HG03280 (cell line): ENCODE measurements around the gene RNF103.
"Not testable (repeated sequence)": the region's sequence is repeated elsewhere in the genome, so short reads cannot be mapped to it uniquely, and the experiment has no call there.

Experiments
- ATAC-seq: cut with Tn5 transposase; IDR thresholded peaks from one replicate; pipeline ENCODE4 v1.9.1; 2021; ENCODE audit warnings: mild to moderate bottlenecking, moderate library complexity; ENCODE audit not compliant: unreplicated experiment

RNF103 gene, protein sequence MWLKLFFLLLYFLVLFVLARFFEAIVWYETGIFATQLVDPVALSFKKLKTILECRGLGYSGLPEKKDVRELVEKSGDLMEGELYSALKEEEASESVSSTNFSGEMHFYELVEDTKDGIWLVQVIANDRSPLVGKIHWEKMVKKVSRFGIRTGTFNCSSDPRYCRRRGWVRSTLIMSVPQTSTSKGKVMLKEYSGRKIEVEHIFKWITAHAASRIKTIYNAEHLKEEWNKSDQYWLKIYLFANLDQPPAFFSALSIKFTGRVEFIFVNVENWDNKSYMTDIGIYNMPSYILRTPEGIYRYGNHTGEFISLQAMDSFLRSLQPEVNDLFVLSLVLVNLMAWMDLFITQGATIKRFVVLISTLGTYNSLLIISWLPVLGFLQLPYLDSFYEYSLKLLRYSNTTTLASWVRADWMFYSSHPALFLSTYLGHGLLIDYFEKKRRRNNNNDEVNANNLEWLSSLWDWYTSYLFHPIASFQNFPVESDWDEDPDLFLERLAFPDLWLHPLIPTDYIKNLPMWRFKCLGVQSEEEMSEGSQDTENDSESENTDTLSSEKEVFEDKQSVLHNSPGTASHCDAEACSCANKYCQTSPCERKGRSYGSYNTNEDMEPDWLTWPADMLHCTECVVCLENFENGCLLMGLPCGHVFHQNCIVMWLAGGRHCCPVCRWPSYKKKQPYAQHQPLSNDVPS

GRCh38 chr2:86623494-86624266 lies at the start of gene RNF103:
RNF103 (minus strand) TSS chr2:86623865; CDS start chr2:86622886, 979 bp downstream.
- peak; percentile 89 for ATAC-seq

DNA sequence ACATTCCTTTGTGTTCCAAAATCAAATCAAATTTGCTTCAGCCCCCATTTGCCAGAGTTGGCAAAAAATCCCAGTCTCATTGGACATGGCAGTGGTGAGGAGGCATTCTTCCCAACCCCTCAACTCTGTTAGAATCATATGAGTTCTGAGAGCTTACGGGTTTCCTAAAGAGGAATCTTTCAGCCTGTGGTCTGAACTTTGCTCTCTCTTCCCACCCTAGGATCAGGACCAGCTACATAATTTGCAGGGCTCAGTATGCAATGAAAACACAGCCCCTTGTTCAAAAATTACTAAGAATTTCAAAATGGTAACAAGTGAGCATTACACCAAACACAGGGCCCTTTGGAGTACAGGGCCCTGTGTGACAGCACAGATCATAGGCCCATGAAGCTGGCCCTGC lies 49.3 kb upstream of the RNF103 start:
- no peak for ATAC-seq

- ATAC-seq = no peak
Measured at GRCh38 chr2:86672027-86672545, 48.4 kb upstream of the RNF103 start.

DNA sequence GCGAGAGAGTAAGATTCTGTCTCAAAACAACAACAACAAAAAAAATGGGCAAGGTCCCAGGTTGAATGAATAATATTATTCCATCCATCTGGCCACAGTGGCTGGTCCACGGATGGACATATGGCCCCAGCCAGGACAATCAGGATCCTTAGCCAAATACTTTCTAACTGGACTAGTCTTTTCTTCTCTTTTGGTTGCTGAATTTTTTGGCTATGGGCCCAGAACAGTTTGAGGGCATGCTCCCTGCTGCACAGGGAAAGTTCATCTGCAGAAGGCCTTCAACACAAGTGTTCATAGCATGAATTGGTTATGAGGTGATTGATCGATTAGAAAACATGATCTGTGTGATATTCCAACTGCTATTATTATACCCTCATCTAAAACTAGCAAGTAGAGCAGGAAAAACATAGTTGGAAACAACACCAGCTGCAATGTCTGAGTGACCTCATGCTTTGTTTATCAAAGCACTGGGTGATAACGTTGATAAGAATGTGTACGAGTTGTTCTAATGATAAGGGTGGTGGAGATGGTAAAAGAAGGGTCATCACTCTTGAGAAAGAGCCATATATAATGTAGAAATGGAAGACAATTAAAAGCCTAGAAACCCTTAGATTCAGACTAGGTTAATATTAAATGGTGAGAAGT lies 47.8 kb upstream of the RNF103 start:
- no peak for ATAC-seq

GRCh38 chr2:86669323-86669722 lies 45.7 kb upstream of the RNF103 start:
- not testable (repeated sequence) for ATAC-seq

DNA sequence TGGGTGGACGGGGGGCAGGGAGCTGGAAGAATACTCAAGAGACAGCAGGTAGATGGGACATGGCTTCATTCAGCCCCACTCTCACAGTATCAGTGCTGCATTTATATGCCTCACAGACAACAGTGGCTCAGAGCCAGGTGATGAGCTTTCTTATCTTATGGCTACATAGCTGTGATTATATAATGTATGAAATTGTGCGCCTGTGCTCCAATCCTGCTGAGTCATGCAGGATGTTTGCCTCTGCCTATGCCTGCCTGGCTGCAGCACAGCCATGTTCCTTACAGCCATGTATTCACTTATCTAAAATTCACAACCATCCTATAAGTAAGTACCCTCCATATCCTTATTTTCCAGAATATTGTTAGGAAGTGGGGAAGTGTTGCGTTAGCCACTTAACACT lies 37.7 kb upstream of the RNF103 start:
- ATAC-seq = no peak

GRCh38 chr2:86650188-86650587 lies 26.5 kb upstream of the RNF103 start:
- ATAC-seq = no peak

DNA sequence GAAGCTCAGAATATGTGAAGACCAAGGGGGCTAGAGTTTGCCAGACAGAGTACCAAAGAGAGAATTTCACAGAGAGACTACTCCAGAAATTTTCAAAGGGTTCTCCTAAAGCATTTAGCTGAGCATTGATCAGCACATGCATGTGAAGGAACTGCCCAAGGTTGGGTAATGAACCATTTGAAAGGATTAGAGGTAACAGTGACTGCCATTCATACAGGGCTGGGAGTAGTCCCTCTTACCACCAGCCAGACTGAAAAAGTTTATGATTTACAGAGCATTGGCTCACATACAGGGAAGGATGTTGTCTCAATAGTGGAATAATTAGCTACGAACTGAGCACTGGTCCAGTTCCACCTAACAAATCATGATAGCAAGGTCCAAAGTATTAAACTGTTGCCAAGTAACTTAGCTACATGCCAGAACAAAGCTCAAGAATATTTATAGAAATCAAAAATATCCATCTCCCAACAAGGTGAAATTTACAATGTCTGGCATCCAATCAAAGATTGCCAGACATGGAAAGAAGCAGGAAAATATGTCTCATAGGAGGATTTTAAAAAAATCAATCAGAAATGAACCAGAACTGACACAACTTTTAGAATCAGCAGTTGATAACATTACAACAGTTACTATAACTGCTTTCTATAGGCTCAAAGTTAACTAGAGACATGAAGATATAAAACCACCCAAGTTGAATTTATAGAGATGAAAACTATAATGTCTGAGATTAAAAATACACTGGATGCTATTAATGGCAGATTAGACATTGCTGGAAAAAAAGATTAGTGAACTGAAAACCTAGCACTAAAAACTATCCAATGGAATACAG lies 25.7 kb upstream of the RNF103 start:
- ATAC-seq = no peak

DNA sequence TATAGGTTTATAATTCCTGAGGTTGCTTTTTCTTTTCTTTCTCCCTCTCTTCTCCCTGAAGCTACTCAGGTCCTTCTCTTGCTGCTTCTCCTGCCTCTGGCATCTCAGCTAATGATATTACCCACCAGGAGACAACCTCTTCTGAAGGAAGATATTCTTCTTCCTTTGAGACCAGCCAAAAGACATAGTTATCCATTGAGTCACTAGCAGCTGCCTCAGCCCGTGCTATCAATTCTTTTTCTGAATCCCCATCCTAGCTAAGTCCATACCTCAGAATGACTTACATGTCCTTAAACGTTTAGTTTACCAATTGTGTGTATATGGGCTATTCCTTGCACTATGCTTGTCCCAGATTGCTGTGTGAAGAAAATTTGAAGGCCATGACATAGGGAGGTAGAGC lies 25.0 kb upstream of the RNF103 start:
- ATAC-seq = no peak

DNA sequence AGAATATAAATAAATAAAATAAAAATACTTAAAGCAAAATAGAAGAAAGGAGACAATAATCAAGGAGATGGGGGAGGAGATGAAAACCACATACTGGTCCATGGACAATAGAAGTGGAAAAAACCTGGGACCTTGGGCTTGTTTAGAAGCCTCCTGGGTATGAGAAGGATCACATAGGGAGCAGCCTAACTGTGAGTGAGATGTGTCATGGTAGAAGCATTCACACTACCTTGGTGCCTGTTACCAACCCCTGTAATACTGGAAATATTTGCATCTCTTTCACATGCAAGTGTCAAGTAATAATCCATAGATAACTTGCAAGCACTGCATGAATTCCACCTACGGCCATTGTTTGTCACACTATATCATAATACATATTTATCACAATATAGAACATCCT lies 23.2 kb upstream of the RNF103 start:
- ATAC-seq = no peak

GRCh38 chr2:86646329-86646728 lies 22.7 kb upstream of the RNF103 start:
- no peak for ATAC-seq

GRCh38 chr2:86645752-86646151 lies 22.1 kb upstream of the RNF103 start:
- no peak for ATAC-seq

DNA sequence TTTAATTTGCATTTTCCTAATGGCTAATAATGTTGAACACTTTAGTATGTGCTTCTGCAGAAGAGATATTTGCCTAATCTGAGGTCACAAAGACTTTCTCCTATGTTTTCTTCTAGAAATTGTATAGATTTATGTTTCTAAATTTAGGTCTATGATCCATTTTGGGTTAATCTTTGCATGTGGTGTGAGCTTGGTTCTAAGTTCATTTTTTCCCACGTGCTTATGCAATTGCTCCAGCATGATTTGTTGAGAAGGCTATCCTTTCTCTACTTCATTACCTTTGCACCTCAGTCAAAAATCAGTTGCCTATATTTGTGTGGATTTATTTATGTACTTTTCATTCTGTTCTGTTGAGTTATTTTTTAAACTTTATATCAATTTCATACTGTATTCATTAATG lies 15.0 kb upstream of the RNF103 start:
- no peak for ATAC-seq

- no peak for ATAC-seq
Measured at GRCh38 chr2:86636842-86637241, 13.2 kb upstream of the RNF103 start.

DNA sequence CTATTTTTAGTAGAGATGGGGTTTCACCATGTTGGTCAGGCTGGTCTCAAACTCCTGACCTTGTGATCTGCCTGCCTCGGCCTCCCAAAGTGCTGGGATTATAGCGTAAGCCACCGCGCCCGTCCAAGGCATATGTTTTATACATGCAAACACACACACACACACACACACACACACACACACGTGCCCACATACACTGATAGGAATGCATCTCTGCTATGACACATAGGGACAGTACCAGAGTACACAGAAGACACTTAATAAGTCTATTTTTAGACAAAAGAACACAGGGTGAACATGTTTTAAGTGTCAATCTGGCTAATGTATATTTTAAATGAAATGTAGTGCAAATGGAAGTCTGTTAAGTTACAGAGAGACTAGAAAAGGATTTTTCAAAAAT lies 10.7 kb upstream of the RNF103 start:
- no peak for ATAC-seq

DNA sequence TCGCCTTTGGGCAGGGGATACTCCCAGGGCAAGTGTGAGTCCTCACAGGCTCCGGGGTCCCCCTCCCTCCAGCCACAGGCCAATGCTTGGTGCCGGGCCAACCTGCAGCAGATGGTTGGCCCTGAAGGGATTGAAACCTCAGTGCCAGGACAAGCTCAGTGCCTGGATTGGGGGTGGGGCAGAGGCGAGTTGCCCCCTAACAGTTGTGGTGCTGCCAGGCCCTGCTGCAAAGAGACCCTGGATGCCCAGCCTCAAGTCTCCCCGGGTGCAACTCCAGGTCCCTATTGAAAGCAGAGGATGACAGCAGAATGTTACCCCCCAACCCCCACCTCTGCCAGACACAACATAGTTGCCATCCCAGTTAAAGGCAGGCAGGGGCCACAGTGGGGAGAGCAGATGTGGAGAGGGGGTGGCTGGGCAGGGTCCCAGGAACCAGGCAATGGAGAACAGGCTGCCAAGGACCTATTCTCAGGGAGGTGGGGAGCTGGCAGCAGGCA lies 9.5 kb upstream of the RNF103 start:
- no peak for ATAC-seq

- no peak for ATAC-seq
Measured at GRCh38 chr2:86632672-86633071, 9.0 kb upstream of the RNF103 start.

GRCh38 chr2:86631846-86632485 lies 8.3 kb upstream of the RNF103 start:
- no peak for ATAC-seq

GRCh38 chr2:86628091-86628522 lies 4.4 kb upstream of the RNF103 start:
- ATAC-seq = no peak
